Glutamatergic neuron (in vitro differentiated cells): ENCODE results near the gene CCSAP. TPM values are rescaled to one million over a fixed set of nuclear protein-coding genes. Genes with fewer than 3 reads are reported as not detected.
"Not testable (repeated sequence)": the region's sequence is repeated elsewhere in the genome, so short reads cannot be mapped to it uniquely, and the experiment has no call there.

Experiments used
- DNase-seq: peaks from one replicate; pipeline ENCODE4 v3.0.0; 2022
- H3K27ac Mint-ChIP-seq: one replicate; pipeline ENCODE4 v1.8.0; 2020; ENCODE audit warnings: mild to moderate bottlenecking, mixed read lengths, inconsistent platforms; ENCODE audit not compliant: unreplicated experiment
- H3K27me3 Mint-ChIP-seq: one replicate; pipeline ENCODE4 v1.8.0; 2020; ENCODE audit warnings: mild to moderate bottlenecking, moderate library complexity, mixed read lengths, inconsistent platforms; ENCODE audit not compliant: unreplicated experiment
- H3K36me3 Mint-ChIP-seq: one replicate; pipeline ENCODE4 v1.8.0; 2020; ENCODE audit warnings: mild to moderate bottlenecking, mixed read lengths, inconsistent platforms; ENCODE audit not compliant: unreplicated experiment
- H3K4me1 Mint-ChIP-seq: one replicate; pipeline ENCODE4 v1.8.0; 2020; ENCODE audit warnings: mild to moderate bottlenecking, low read depth, mixed read lengths, inconsistent platforms; ENCODE audit not compliant: unreplicated experiment
- H3K4me3 Mint-ChIP-seq: one replicate; pipeline ENCODE4 v1.8.0; 2020; ENCODE audit warnings: mild to moderate bottlenecking, mixed read lengths, inconsistent platforms; ENCODE audit not compliant: unreplicated experiment
- H3K9me3 Mint-ChIP-seq: one replicate; pipeline ENCODE4 v1.8.0; 2020; ENCODE audit warnings: mild to moderate bottlenecking, moderate library complexity, mixed read lengths, inconsistent platforms; ENCODE audit not compliant: unreplicated experiment
- total RNA-seq: library from RNA; stranded (reverse); fragmentation: NEBNext Ultra II Directional; extraction: Animal tissue kit (Norgen Biotek cat#: 25700); gene quantifications from one replicate; pipeline ENCODE4 v1.2.1, GENCODE V29; 2021; ENCODE audit not compliant: unreplicated experiment
- TF ChIP-seq, protein P1 (sequence below): fragments of 200-600 bp; sonication (generic); IDR thresholded peaks from one replicate; pipeline ENCODE4 v1.5.0; 2021; ENCODE audit not compliant: partially characterized antibody, unreplicated experiment

CCSAP gene
- total RNA-seq, 1 donor from 2014 or later: 18.5 TPM

- H3K36me3 Mint-ChIP-seq: peaks cover 3% of the 10 kb centered on the region
- TF ChIP-seq, protein P1, sequence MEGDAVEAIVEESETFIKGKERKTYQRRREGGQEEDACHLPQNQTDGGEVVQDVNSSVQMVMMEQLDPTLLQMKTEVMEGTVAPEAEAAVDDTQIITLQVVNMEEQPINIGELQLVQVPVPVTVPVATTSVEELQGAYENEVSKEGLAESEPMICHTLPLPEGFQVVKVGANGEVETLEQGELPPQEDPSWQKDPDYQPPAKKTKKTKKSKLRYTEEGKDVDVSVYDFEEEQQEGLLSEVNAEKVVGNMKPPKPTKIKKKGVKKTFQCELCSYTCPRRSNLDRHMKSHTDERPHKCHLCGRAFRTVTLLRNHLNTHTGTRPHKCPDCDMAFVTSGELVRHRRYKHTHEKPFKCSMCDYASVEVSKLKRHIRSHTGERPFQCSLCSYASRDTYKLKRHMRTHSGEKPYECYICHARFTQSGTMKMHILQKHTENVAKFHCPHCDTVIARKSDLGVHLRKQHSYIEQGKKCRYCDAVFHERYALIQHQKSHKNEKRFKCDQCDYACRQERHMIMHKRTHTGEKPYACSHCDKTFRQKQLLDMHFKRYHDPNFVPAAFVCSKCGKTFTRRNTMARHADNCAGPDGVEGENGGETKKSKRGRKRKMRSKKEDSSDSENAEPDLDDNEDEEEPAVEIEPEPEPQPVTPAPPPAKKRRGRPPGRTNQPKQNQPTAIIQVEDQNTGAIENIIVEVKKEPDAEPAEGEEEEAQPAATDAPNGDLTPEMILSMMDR: no peak
- H3K4me3 Mint-ChIP-seq: no peak overlapping the region
Observed at GRCh38 chr1:229296541-229296941, 46.3 kb downstream of the CCSAP start.

GRCh38 chr1:229295745-229296144, 47.1 kb downstream of the CCSAP start:
- peaks cover 2% of the 10 kb centered on the region for H3K9me3 Mint-ChIP-seq
- peaks cover 6% of the 10 kb centered on the region for H3K27me3 Mint-ChIP-seq
- DNase-seq: no peak
- no peak overlapping the region for H3K4me3 Mint-ChIP-seq
- H3K27ac Mint-ChIP-seq: no peak overlapping the region
- peaks cover 11% of the 10 kb centered on the region for H3K36me3 Mint-ChIP-seq
- H3K4me1 Mint-ChIP-seq: peaks cover 9% of the 10 kb centered on the region
- TF ChIP-seq, protein P1: no peak

More at GRCh38 chr1:229296541-229296941, 46.3 kb downstream of the CCSAP start:
- DNase-seq: no peak
- Mint-ChIP-seq H3K27me3 (peaks cover 6% of the 10 kb centered on the region), H3K9me3 (no peaks in the 10 kb centered on the region), H3K27ac (no peak overlapping the region), H3K4me1 (peaks cover 9% of the 10 kb centered on the region)

GRCh38 chr1:229293528-229294204, 49.2 kb downstream of the CCSAP start:
- Mint-ChIP-seq H3K4me1 (peaks cover 9% of the 10 kb centered on the region), H3K9me3 (peaks cover 2% of the 10 kb centered on the region), H3K36me3 (peaks cover 11% of the 10 kb centered on the region), H3K27ac (no peak overlapping the region), H3K4me3 (no peak overlapping the region), H3K27me3 (peaks cover 3% of the 10 kb centered on the region)
- DNase-seq: no peak
- TF ChIP-seq, protein P1: no peak

DNA sequence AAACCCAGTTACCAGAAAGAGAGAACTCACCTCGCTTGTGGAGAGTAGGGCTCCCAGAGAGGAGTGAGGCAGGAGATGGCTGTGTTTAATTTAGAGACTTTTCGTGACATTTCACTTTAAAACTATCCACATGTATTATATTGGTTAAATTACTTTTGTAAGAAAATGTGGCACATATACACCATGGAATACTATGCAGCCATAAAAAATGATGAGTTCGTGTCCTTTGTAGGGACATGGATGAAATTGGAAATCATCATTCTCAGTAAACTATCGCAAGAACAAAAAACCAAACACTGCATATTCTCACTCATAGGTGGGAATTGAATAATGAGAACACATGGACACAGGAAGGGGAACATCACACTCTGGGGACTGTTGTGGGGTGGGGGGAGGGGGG, 51.2 kb downstream of the CCSAP start:
- peaks cover 19% of the 10 kb centered on the region for H3K4me1 Mint-ChIP-seq
- DNase-seq, H3K4me3 Mint-ChIP-seq, H3K9me3 Mint-ChIP-seq, H3K27ac Mint-ChIP-seq, H3K27me3 Mint-ChIP-seq: not testable (repeated sequence)
- peaks cover 11% of the 10 kb centered on the region for H3K36me3 Mint-ChIP-seq

DNA sequence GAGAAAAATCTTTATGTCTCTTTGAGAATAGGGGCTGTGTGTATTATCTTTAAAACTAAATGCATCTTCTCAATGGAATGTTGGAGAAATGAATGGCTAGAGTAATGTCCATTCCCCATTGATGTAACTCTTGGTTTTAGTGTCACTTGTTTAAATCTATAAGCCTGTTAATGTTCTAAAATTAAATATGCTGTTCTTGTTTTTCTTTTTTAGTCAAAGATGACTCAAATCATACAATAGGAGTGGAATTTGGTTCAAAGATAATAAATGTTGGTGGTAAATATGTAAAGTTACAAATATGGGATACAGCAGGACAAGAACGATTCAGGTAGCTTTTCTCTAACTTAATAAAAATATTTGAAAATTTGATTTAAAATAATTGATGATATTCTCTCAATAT, 54.3 kb downstream of the CCSAP start:
- peaks cover 11% of the 10 kb centered on the region for H3K36me3 Mint-ChIP-seq
- peaks cover 5% of the 10 kb centered on the region for H3K27me3 Mint-ChIP-seq
- no peak overlapping the region for H3K27ac Mint-ChIP-seq
- DNase-seq: no peak
- TF ChIP-seq, protein P1: no peak
- H3K4me1 Mint-ChIP-seq: peaks cover 13% of the 10 kb centered on the region
- H3K9me3 Mint-ChIP-seq: peaks cover 2% of the 10 kb centered on the region
- no peak overlapping the region for H3K4me3 Mint-ChIP-seq
